Measurements from ENCODE around the gene PLEKHN1.

- TF ChIP-seq CTCF (IDR thresholded peaks at IDR 0.05; ENCODE audit: poor library complexity) (no peak), EZH2 (IDR thresholded peaks at IDR 0.05; ENCODE audit: borderline replicate concordance) (no peak)
Observed at GRCh38 chr1:995665-996633, 29.7 kb downstream of the PLEKHN1 start.

Measured in hepatocyte (in vitro differentiated cells).